ENCODE measurements around the gene GALR2. TPM values are rescaled to one million over a fixed set of nuclear protein-coding genes. Genes with fewer than 3 reads are reported as not detected.

Gene GALR2
- total RNA-seq, 4 donors from 2014 or later = not detected

GRCh38 chr17:76106703-76107102 lies 32.1 kb downstream of the GALR2 start:
- WGBS, 2 donors (ENCODE audit: low coverage in 1 of 2) = 30 to 75% methylated on average over 1 to 3 of the region's 3 CpGs
- H3K27me3 ChIP-seq = no peaks in the 10 kb centered on the region
- H3K9me3 ChIP-seq = no peaks in the 10 kb centered on the region
- ATAC-seq = no peak
- TF ChIP-seq POLR2AphosphoS5 (IDR thresholded peaks at IDR 0.05) (no peak), EP300 (IDR thresholded peaks at IDR 0.05) (no peak), CTCF (IDR thresholded peaks at IDR 0.05) (no peak), POLR2A (IDR thresholded peaks at IDR 0.05) (no peak)
- no peak overlapping the region for H3K27ac ChIP-seq
- H3K36me3 ChIP-seq = peaks cover 0 to 4% of the 10 kb centered on the region in 2 donors
- peaks cover 0 to 24% (median 13%) of the 10 kb centered on the region in 3 donors for H3K4me1 ChIP-seq
- H3K4me3 ChIP-seq = no peak overlapping the region

- peaks cover 4% of the 10 kb centered on the region for H3K27me3 ChIP-seq
- H3K4me3 ChIP-seq = no peak overlapping the region
- no peak overlapping the region for H3K27ac ChIP-seq
- no peaks in the 10 kb centered on the region for H3K36me3 ChIP-seq
- WGBS, 2 donors (ENCODE audit: low coverage in 1 of 2) = 79 to 80% methylated on average over 5 to 6 of the region's 6 CpGs
- TF ChIP-seq POLR2AphosphoS5 (IDR thresholded peaks at IDR 0.05) (no peak), CTCF (IDR thresholded peaks at IDR 0.05) (no peak), POLR2A (IDR thresholded peaks at IDR 0.05) (no peak), EP300 (IDR thresholded peaks at IDR 0.05) (no peak)
- H3K4me1 ChIP-seq = peaks cover 0 to 16% (median 6%) of the 10 kb centered on the region in 3 donors
- no peaks in the 10 kb centered on the region for H3K9me3 ChIP-seq
- no peak for ATAC-seq
These were observed 32.9 kb downstream of the GALR2 start for GRCh38 chr17:76107509-76107908.

- H3K27ac ChIP-seq = no peak overlapping the region
- no peak for ATAC-seq
- H3K27me3 ChIP-seq = peaks cover 4% of the 10 kb centered on the region
- H3K4me3 ChIP-seq = no peak overlapping the region
- 82 to 91% methylated on average over 2 of the region's 2 CpGs for WGBS, 2 donors (ENCODE audit: low coverage in 1 of 2)
- H3K9me3 ChIP-seq = no peaks in the 10 kb centered on the region
- H3K4me1 ChIP-seq = no peaks in the 10 kb centered on the region
- H3K36me3 ChIP-seq = no peaks in the 10 kb centered on the region
- no peak for TF ChIP-seq POLR2AphosphoS5 (IDR thresholded peaks at IDR 0.05)
- TF ChIP-seq POLR2A (IDR thresholded peaks at IDR 0.05) = no peak
- no peak for TF ChIP-seq CTCF (IDR thresholded peaks at IDR 0.05)
- TF ChIP-seq EP300 (IDR thresholded peaks at IDR 0.05) = no peak
These were observed 37.4 kb downstream of the GALR2 start for GRCh38 chr17:76111956-76112355.

- no peaks in the 10 kb centered on the region for H3K36me3 ChIP-seq
- no peak for ATAC-seq
- no peak for TF ChIP-seq POLR2A (IDR thresholded peaks at IDR 0.05)
- TF ChIP-seq EP300 (IDR thresholded peaks at IDR 0.05) = no peak
- TF ChIP-seq POLR2AphosphoS5 (IDR thresholded peaks at IDR 0.05) = no peak
- no peak for TF ChIP-seq CTCF (IDR thresholded peaks at IDR 0.05)
- H3K4me3 ChIP-seq = no peak overlapping the region
- 78 to 83% methylated on average over 3 to 7 of the region's 7 CpGs for WGBS, 2 donors (ENCODE audit: low coverage in 1 of 2)
- no peaks in the 10 kb centered on the region for H3K9me3 ChIP-seq
- H3K27me3 ChIP-seq = peaks cover 6% of the 10 kb centered on the region
- H3K27ac ChIP-seq = no peak overlapping the region
- no peaks in the 10 kb centered on the region for H3K4me1 ChIP-seq
These were observed 40.7 kb downstream of the GALR2 start for GRCh38 chr17:76115138-76115754.
